ENCODE data around the gene ZDHHC6.
"Not testable (repeated sequence)": the region's sequence is repeated elsewhere in the genome, so short reads cannot be mapped to it uniquely, and the experiment has no call there.

Gene ZDHHC6, protein sequence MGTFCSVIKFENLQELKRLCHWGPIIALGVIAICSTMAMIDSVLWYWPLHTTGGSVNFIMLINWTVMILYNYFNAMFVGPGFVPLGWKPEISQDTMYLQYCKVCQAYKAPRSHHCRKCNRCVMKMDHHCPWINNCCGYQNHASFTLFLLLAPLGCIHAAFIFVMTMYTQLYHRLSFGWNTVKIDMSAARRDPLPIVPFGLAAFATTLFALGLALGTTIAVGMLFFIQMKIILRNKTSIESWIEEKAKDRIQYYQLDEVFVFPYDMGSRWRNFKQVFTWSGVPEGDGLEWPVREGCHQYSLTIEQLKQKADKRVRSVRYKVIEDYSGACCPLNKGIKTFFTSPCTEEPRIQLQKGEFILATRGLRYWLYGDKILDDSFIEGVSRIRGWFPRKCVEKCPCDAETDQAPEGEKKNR

DNA sequence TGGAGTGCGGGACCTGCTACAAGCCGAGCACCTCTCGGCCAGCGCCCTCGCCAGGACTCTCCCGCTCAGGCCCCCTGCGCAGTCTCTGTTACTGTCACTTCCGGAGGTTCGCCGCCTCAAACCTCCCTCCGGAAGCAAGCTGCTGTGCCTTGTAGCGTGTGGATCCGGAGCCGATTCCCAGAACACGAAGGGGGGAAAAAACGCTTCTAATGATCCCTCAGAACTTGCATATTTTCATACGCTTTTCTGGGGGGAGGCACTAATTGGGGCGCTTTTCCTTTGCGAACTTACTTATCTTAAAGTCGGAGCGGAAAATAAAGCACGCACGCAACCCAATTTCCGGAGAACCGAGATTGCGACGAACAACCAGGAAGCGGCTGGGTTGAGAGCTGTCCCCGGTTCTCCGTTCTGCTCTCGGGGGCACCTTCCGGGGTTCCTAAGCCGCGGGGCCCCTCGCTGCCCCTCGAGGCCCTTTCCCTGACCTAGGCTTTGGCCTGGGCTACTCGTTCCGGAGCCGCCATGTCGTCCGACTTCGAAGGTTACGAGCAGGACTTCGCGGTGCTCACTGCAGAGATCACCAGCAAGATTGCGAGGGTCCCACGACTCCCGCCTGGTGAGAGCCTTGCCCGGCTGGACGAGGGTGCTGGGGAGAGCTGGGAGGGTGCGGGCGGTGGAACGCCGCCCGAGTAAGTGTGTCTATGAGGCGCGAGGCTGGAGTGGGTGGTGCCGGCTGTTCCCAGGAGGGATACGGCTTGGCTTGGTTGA is at the start of gene ZDHHC6, which contains the start of gene VTI1A:
Gene ZDHHC6 (minus strand): TSS at position 60 of the 765 bp plus-strand sequence. CDS start 1,478 bp downstream, outside the sequence.
Gene VTI1A (plus strand): TSS at position 361 of the 765 bp plus-strand sequence. CDS start 159 bp downstream, at position 520.
- no peak for TF ChIP-seq ZNF274 (IDR thresholded peaks at IDR 0.05; ENCODE audit: low read depth, low read length)
- peak within 1 kb of the TSS; percentile 83 for H3K4me3 ChIP-seq (ENCODE audit: low read length)

DNA sequence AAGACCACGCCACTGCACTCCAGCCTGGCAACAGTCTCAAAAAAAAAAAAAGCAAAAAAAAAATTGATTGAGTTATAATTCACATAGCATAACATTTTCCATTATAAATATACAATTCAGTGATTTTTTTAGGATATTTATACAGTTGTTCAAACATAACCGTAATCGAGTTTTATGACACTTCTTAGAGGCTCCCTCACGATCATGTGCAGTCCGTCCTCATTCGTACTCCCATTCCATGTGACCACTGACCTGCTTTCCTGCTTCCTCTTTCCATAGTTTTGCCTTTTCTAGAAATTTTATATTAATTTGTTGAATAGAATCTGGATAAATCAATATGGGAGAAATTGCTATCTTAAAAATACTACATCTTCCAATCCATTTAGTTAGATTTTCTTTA is 46.0 kb upstream of the ZDHHC6 start:
- no peak overlapping the region for H3K4me3 ChIP-seq (ENCODE audit: low read length)
- TF ChIP-seq ZNF274 (IDR thresholded peaks at IDR 0.05; ENCODE audit: low read depth, low read length): no peak

DNA sequence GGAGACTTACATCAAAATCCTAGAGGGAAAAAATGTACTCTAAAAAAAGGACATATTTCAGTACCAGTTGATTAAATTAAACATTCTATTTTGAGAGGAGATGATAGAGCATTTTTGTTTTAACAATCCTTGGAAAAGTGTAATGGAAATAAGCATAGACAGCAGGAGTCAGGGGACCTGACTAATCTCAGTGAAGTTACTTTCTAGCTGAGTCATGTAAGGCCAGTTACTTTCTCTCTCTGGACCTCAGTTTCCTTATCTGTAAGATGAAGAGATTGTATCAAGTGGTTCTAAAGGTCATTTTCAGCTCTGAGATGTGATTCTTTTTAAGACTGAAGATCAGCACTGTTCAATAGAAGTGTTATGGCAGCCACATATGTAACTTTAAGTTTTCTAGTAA is 44.4 kb upstream of the ZDHHC6 start:
- no peak overlapping the region for H3K4me3 ChIP-seq (ENCODE audit: low read length)
- no peak for TF ChIP-seq ZNF274 (IDR thresholded peaks at IDR 0.05; ENCODE audit: low read depth, low read length)

DNA sequence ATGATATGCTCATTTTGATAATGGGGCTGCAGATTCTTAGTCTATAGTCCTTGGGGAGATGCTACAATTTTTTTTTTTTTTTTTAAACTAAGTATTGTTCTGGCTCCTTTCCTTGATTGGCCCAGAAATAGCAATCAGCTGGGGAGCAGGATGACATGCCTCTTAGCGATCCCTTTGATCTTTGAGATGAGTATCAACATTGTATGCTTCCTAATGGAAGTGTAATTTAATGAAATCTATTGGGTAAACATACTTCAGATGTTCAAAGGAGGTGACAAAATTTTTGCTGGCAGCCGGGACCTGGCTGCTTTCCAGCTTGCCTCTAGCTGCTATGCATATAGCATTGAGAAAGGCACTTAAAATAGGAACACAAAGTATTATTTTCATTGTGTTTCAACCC is 43.8 kb upstream of the ZDHHC6 start:
- TF ChIP-seq ZNF274 (IDR thresholded peaks at IDR 0.05; ENCODE audit: low read depth, low read length): no peak

DNA sequence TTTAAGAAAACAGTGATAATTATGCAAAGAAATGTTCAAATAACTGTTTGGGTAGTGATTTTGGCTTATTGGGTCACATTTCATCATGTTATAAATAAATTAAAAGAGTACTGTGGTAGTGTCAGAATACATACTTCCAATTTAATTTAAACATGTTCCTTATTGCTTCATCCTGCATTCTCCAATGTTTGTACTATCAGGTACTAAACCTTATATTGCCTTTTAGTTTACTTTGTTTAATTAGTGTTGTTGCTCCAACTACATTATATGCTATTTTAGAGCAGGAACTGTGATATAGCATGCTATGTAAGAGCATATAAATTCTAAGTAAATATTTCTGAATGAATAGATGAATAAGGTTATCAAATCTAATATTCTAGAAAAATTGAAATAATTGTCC is 41.2 kb upstream of the ZDHHC6 start:
- TF ChIP-seq ZNF274 (IDR thresholded peaks at IDR 0.05; ENCODE audit: low read depth, low read length): no peak
- no peak overlapping the region for H3K4me3 ChIP-seq (ENCODE audit: low read length)

More for the DNA sequence above, 43.8 kb upstream of the ZDHHC6 start:
- no peak overlapping the region for H3K4me3 ChIP-seq (ENCODE audit: low read length)

DNA sequence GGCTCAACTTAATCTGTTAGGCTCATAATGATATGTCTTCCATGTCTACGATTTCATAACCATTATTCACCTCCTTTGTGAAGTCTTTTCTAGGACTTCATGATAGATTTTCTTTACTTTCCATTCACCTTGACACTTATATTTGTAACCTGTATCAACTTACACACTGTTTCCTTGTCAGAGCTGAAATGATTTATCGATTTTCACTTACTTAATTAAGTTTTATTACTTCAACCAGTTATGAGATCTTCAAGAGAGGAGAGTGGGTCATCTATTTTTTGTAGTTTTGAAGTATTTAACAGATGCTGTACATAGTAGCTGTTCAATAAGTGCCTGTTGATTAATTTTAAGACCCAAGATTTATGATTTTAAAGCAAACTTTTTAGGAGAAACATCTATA is 37.7 kb upstream of the ZDHHC6 start:
- no peak overlapping the region for H3K4me3 ChIP-seq (ENCODE audit: low read length)
- no peak for TF ChIP-seq ZNF274 (IDR thresholded peaks at IDR 0.05; ENCODE audit: low read depth, low read length)

DNA sequence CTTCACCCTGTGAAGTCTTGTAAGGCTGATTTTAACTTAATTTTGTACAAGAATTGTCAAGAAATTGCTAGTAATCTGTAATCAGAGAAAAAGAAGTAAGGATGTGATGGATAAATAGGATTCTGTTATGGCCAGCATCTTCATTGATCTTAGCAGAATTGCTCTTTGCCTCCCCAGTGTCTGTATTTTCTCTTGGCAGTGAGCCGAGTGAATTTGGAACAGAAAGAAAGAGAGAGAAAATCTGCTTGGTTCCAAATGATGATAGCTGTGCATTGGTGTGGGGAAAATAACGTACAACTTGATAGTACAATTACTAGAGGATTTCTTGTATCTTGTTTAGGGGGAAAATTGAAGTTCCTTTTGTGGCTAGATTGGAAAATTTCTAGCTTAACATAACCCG is 34.9 kb upstream of the ZDHHC6 start:
- no peak for TF ChIP-seq ZNF274 (IDR thresholded peaks at IDR 0.05; ENCODE audit: low read depth, low read length)

DNA sequence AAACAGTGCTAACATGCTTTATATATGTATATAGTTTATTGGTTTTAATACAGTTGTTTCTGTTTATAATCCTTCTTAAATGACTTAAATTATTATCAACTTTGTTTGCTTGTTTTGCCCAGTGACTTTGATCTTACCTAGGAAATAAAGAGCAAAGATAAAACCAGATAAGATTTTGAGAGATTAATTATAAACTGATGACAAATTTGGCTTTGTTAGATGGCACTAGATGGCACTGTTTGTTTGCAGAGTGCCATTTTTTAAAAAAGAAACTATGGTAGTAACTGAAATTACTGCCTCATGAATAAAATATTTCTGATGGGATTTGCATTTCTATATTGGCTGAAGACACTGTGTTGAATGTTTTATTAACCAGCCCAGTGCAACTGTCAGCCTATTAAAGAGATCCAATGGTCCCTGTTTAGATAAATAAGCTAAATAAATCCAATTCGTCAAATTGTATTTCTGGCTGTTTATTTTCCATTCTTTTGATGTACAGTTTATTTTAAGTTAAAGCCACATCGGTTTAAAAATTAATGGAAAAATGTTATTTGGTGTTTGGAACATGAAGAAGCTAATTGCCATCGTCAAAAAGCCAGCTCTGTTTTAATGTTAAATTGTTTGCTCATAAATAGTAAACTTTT is 29.0 kb upstream of the ZDHHC6 start:
- no peak overlapping the region for H3K4me3 ChIP-seq (ENCODE audit: low read length)
- TF ChIP-seq ZNF274 (IDR thresholded peaks at IDR 0.05; ENCODE audit: low read depth, low read length): no peak

More for the DNA sequence above, 34.9 kb upstream of the ZDHHC6 start:
- no peak overlapping the region for H3K4me3 ChIP-seq (ENCODE audit: low read length)

DNA sequence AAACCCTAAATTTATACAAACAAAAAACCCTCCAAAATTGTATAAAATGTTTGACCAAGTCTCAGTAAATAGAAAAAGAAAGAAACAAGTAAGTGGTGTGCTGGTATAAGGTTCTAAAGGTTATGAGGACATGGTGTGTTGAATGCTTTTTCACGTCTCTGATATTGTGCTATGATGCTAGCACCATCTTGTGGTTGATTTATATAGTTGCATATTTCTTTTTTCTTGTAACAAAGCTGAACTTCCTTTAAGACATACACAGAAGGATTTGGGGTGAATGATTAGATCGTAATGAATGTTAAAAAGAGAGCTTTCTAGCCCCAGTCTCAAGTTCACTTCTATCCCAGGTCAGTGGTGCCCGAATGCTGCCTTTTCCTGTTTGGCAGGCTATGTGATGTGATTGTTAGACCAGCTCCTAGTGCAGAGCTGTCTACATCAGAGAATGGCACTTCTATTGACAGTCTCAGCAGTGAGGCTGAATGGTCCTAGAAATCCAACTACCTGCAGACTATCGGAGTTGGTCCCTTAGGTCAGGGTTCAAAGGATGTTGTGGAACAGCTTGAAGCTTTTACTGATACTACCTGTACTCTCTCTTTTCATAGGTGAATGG is 25.3 kb upstream of the ZDHHC6 start:
- TF ChIP-seq ZNF274 (IDR thresholded peaks at IDR 0.05; ENCODE audit: low read depth, low read length): no peak
- H3K4me3 ChIP-seq (ENCODE audit: low read length): no peak overlapping the region

DNA sequence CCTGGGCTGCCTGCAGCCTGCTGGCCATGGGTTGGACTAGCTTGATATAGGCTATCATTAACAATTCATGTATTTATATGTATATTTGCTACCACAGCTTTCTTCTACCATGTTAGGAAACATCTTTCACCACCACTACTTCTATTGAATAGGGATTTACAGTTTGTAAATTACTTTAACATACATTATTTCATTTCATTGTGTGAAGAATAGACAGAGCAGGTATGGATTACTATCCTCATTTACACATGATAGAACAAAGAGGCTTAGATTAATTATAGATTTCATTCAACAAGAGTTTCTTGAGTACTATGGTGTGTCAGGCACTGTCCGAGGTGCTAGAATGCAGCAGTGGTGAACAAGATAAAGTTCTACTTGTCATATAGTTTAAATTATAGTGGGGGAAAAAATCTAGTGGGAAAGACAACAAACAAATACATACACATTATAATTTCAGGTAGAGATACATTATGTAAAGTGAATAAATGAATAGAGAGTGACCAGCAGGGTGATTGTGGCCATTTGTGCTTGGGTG is 20.9 kb upstream of the ZDHHC6 start:
- no peak for TF ChIP-seq ZNF274 (IDR thresholded peaks at IDR 0.05; ENCODE audit: low read depth, low read length)

DNA sequence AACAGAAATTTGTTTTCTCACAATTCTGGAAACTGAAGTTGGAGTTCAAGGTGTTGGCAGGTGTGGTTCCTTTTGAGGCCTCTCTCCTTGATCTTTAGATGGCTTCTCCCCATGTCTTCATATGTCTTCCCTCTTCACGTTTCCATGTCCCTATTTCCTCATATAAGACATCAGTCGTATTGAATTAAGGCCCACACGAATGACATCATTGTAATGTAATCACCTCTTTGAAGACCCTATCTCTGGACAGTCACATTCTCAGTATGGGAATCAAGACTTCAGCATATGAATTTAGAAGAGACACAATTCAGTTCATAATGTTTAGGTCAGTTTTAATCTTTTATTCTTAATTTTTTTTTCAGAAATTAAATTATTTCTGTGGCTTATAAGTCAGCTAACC is 20.1 kb upstream of the ZDHHC6 start:
- H3K4me3 ChIP-seq (ENCODE audit: low read length): no peak overlapping the region
- TF ChIP-seq ZNF274 (IDR thresholded peaks at IDR 0.05; ENCODE audit: low read depth, low read length): no peak

More for the DNA sequence above, 20.9 kb upstream of the ZDHHC6 start:
- no peak overlapping the region for H3K4me3 ChIP-seq (ENCODE audit: low read length)

DNA sequence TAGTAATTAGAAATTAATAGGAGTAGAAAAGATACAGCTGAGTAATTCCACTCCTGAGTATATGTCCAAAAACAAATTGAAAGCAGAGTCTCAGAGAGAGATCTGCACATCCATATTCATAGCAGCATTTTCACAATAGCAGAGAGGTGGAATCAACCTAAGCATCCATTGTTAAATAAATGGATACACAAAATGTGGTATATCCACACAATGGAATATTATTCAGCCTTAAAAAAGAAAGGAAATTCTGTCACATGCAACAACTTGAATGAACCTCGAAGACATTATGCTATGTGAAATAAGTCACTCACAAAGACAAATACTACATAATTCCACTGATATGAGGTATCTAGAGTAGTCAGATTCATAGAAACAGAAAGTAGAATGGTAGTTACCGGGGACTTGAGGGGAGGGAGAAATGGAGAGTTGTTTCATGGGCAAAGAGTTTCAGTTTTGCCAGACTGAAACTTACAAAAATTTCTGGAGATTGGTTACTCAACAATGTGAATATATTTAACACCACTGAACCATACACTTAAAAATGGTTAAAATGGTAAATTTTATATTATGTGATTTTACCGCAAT is 18.7 kb upstream of the ZDHHC6 start:
- H3K4me3 ChIP-seq (ENCODE audit: low read length): no peak overlapping the region
- no peak for TF ChIP-seq ZNF274 (IDR thresholded peaks at IDR 0.05; ENCODE audit: low read depth, low read length)

DNA sequence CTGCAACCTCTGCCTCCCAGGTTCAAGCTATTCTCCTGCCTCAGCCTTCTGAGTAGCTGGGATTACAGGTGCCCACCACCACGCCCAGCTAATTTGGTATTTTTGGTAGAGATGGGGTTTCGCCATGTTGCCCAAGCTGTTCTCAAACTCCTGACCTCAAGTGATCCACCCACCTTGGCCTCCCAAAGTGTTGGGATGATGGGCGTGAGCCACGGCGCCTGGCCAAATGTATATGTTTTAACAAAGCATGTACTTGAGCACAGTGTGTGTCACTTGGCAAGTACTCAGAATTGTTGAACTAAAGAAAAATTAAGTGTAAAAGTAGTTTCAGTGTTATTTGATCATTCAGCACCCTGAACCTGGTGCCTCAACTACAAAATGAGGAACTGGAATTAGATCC is 17.4 kb upstream of the ZDHHC6 start:
- H3K4me3 ChIP-seq (ENCODE audit: low read length): not testable (repeated sequence)
